Measurements from ENCODE around the gene SLC1A2. TPM values are rescaled to one million over a fixed set of nuclear protein-coding genes. Genes with fewer than 3 reads are reported as not detected.

SLC1A2 gene
- total RNA-seq, 1 experiment from 2014 or later: 0.48 TPM

- DNase-seq (ENCODE audit: low read depth): no peak
Observed at GRCh38 chr11:35245056-35245455, 174.3 kb downstream of the SLC1A2 start.

- no peak for DNase-seq (ENCODE audit: low read depth)
Observed at GRCh38 chr11:35243774-35244173, 175.6 kb downstream of the SLC1A2 start.

DNA sequence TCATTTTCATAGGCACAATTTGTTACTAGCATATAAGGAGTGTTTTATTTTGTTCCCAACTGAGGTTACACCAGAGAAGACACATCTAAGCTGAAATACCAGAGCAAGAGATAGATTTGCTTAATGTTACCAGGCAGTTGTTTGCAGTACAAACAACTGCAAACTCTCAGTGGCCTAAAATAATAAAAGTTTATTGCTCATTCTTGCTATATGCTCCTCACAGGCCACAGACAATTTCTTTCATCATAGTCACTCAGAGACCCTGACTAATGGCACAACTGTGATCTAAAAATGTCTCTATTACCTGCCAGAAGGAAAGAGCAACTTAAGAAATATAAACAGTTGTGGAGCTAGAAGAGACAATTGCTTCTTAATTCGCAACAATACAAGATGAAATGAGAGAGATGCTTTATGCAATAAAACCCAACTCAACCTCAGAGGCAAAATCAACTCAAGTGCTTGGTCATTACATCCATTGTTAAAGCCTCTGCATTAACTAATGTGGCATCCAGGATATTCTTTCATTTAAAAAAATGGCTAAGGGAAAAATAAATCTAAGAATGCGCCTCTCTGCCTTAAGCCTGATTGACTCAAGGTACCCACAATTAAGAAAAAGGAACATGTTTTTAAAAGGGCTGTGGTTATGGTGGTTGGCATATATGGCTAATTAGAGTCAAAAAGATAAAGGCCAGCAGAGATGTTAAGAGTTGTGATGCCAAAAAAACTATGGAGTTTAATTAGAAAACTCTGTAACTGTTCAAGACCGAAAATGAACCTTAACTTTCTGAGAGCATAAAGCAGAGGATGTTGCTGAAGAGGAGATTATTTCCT lies 176.7 kb downstream of the SLC1A2 start:
- no peak for DNase-seq (ENCODE audit: low read depth)

DNA sequence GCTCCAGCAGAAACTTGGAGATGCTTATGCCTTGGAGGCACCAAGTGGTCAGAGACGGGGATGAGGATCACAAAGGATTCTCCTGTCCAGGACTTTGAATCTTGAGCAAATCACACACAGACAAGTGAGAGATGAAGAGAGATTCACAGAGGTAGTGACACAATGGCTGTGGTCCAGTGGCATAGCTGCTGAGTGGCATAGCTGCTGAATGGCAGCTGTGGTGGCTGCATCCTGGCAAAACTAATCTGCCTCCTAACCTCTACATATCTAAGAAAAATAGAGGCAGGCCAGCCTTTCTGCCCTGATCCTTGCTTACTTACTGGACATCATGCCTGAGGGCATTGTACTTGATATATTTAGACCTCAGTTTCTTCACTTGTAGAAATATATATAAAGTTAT lies 177.8 kb downstream of the SLC1A2 start:
- DNase-seq (ENCODE audit: low read depth): no peak

DNA sequence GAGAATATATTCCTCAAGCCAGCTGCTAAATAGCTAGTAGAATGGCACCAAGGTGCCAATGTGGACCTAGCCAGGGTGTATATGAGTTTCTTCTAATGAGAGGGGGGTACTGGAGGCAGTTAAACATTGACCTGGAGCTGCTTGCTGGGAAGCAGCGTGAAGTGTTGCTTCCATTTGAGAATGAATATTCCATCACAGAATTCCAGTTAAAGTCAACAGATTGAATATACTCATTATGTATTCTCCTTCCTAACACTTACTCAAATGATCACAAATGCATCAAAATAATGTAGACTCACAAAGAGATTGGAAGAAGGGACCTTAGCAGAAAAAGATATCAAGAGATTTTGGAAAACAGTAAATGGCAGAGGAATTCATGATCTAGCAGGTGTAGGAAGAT lies 178.3 kb downstream of the SLC1A2 start:
- DNase-seq (ENCODE audit: low read depth): no peak

- DNase-seq (ENCODE audit: low read depth): no peak
Observed at GRCh38 chr11:35239471-35240075, 179.8 kb downstream of the SLC1A2 start.

DNA sequence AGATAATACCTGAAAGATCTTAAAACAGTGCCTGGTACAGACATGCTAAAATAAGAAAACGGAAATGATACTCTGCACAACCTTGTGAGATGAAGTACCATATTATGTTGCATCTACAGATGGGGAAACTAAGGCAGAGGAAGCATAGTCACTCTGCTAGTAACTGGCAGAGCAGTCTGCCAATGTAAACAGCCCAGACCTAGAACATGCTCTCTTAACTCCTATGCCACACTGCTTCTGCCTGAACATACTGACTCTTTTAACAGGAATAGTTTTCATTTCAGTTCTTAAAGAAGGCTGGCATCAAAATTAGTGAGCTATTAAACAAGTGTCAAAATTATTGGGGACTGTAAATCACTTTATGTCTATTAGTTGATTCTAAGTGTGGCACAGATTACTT lies 180.5 kb downstream of the SLC1A2 start:
- DNase-seq (ENCODE audit: low read depth): no peak

GRCh38 chr11:35237860-35238715 lies 181.3 kb downstream of the SLC1A2 start:
- peak; percentile 74 for DNase-seq (ENCODE audit: low read depth)

GRCh38 chr11:35237351-35237750 lies 182.0 kb downstream of the SLC1A2 start:
- no peak for DNase-seq (ENCODE audit: low read depth)

GRCh38 chr11:35236667-35237003 lies 182.7 kb downstream of the SLC1A2 start:
- peak; percentile 93 for DNase-seq (ENCODE audit: low read depth)

GRCh38 chr11:35235936-35236666 lies 183.3 kb downstream of the SLC1A2 start:
- DNase-seq (ENCODE audit: low read depth): peak; percentile 94

GRCh38 chr11:35235498-35235897 lies 183.9 kb downstream of the SLC1A2 start:
- no peak for DNase-seq (ENCODE audit: low read depth)

GRCh38 chr11:35235157-35235468 lies 184.2 kb downstream of the SLC1A2 start:
- DNase-seq (ENCODE audit: low read depth): no peak

GRCh38 chr11:35234460-35235156 lies 184.8 kb downstream of the SLC1A2 start:
- peak; percentile 35 for DNase-seq (ENCODE audit: low read depth)

DNA sequence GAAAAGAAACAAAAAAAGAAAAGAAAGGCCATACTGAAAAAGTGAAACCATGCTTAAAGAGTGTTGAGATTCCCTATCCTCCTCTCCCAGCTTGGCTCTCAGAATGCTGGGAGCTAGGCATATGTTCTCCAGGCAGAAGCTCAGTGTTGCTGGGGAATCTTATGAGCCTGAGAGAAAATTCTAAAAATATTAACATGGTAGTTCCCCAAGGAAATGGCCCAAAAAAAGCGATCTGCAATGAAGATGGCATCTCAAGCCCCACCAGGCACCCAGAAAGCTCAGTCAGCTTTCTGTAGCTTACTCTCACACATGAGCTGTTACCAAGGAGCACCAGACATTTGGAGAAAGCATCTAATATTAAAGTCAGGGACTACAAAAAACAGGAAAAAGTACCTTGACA lies 185.8 kb downstream of the SLC1A2 start:
- no peak for DNase-seq (ENCODE audit: low read depth)

GRCh38 chr11:35232891-35233330 lies 186.4 kb downstream of the SLC1A2 start:
- no peak for DNase-seq (ENCODE audit: low read depth)

GRCh38 chr11:35231076-35231860 lies 188.1 kb downstream of the SLC1A2 start:
- DNase-seq (ENCODE audit: low read depth): no peak

- DNase-seq (ENCODE audit: low read depth): no peak
Observed at GRCh38 chr11:35230388-35230787, 189.0 kb downstream of the SLC1A2 start.

- DNase-seq (ENCODE audit: low read depth): no peak
Observed at GRCh38 chr11:35228328-35228725, 191.0 kb downstream of the SLC1A2 start.

DNA sequence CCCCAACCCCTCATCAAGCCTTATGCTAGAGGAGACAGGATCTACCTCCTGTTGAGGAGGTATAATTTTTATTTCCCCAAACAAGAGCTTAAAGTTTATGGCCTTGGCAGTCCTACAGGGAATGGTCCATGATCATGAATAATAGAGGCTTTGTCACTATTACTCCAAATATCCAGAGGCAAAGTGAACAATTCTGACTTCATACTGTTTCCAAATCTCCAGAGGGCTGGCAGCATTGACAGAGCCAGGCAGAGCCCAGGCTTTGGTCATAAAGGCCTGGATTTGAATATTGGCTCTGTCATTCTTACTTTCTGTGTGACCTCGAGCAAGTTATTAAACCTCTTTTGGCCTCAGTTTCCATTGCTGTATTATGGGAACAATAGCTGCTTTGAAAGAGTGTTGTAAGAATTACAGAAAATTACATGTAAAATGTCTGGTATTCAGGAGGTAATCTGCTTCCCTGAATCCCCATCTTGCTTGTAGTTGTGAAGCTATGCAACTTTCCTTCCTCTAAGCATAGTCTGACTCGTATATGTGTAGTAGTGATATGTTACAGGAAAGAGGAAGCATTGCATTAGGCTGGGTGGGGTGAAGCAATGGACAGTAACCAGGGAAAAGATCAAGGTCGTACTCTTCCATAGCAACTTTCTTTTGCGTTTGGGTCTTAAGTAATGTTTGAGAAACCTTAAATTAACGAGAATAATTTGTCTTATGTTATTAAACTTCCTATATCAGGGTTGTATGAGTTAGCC lies 191.6 kb downstream of the SLC1A2 start:
- no peak for DNase-seq (ENCODE audit: low read depth)
